Dedifferentiated amniotic fluid mesenchymal stem cell (primary cell): ENCODE measurements around the gene CARS1.
A peak's percentile ranks its signal among the peaks of the same experiment; 100 is the strongest.

Experiments used
- DNase-seq: peaks from one replicate; pipeline ENCODE4 v3.0.0-alpha.2; 2016; ENCODE audit errors: extremely low spot score

Gene CARS1

DNA sequence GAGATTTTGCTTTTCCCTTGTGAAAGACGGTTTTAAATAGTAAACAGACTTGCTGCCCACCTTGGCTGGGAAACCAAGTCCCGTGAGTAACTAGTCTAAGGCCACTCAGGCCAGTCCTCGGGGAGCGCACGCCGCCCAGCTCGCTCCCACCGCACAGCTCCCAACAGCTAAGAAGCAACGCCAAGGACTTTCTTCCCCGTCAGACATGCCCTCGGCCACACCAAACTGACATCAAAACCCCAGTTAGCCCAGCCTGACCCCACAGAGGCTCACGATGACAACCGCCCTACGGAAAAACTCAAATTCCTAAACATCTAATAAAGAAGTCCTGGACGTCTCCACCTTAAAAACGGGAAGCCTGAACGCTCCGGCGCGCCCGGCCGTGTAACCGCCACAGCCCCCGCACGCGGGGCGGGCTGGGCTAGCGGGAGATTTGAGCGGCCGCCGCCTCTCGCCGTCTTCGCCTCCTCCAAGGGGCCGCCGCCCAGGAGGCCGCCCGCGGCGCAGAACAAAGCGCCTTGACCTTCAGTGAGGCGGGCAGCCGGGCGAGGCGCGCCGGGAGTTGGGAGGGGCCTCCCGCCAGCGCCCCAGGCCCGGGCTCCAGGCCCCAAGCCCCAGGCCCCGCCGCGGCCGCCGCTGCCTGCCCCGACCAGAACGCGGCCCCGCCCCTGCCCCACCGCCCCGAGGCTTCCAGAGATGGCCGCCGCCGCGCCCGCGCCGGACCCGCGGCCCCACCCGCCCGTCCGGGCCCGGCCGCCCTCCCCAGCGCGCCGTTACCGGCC lies 65.6 kb downstream of the CARS1 start:
- DNase-seq: peak; percentile 21

DNA sequence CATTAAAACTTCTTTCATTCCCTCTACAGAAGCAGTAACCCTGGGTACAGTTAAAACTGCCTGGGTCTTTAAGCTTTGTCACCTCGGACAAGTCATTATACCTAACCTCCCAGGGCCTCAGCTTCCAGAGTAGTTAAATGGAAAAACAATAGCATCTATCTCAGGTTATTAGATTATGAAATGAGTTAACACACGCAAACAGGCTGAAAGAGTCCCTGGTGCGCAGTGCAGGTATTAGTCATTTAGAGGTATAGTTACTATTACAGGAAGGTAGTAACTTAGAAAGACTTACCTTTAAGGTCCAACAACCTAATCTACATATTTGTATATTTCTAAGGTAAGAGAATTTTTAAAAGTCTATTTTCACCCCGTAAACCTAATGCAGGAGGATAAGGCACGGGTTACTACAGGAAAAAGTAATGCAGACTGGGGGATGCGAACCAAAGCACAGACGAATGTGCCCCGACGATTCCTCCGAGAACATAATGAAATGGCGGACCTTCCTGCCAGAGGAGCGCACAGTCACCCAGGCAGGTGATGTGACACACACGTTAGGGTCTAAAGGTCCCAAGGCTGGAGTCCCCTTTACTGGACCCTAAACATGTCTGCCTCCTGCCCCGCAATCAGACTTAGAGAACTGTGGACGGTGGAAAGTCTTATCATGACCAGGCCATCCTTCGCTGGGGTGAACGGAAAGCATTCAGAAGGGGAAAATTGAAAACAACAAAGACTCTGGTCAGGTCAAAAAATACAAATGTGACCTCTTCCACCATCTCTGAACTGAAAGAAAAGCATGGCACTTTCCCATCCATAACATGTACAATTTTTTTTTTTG lies 66.4 kb downstream of the CARS1 start:
- DNase-seq: no peak

DNA sequence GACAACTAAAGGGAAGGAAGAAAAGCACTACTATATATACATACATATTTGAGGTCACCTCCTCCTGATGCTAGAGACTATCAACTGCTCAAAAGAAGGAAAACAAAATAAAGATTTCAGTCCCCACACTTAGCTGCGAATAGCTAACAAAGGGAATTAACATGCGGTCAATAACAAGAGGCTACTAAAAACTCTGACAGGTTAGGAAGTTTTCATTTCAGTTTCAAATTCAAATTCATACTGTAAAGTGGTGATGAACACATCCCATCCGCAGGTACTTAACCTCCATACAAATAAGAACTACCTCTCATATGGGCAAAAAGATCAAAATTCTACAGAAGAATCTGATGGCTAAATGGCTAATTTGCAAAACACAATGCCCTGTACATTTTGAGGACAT lies 67.7 kb downstream of the CARS1 start:
- no peak for DNase-seq

DNA sequence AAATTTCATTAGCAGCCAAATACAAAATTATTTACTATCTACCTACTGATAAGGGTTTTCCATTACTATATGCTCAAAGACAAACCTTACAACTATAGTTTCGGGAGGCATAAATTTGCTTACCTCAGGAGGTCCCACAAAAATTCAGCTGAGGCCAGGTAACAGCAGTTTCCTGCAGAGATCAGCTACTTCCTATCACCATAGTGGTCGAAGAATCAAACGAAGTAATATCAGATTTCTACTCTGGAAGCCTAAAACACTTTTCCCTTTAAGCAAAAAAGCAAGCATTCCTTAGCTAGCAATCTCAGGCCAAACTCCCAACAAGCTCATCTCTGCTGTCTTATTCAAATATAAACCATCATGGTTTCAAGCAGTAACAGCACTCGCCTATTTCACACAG lies 68.2 kb downstream of the CARS1 start:
- peak; percentile 22 for DNase-seq

DNA sequence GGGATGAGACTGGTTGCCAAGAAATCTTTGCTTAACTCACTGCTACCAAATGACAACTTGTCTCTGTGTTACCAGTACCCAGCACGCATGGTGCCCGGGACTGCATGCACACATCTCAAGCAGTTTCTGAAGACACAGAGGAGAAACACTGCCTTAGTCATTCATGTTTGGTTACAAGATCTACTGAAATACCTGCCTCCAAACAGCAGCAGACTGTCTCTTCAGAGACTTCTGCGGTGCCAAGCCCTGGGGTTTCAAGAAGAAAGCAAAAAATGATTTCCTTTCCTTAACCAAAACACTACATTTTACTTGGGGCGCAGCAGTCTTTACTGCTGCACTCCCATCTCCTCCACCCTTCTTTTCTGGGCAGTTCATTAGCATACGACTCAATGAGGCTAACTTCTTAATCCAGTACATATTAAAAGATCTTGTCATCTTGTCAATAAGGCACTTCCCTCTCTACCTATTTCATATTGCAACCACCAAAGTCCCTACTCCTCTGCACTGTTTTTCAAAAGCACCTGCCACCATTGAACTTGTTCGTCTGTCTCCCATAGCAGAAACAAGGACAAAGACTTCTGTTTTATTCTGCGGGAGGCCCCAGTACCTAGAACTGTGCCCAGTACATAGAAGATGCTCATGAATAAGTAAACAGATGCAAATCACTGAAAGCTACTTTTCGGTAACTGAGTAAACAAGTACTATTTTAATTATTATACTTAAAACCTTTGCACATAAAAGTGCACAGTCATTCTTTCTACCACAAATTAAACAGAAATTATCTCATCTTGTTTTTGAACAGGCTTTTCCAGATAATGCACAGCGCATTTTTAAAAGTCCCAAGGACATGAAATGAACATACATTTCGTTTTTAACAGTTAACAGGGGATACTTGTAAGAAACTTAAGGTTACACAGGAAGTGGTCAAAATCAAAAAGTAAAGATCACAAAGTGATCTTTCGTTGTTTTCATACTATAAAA lies 69.1 kb downstream of the CARS1 start:
- DNase-seq: no peak

DNA sequence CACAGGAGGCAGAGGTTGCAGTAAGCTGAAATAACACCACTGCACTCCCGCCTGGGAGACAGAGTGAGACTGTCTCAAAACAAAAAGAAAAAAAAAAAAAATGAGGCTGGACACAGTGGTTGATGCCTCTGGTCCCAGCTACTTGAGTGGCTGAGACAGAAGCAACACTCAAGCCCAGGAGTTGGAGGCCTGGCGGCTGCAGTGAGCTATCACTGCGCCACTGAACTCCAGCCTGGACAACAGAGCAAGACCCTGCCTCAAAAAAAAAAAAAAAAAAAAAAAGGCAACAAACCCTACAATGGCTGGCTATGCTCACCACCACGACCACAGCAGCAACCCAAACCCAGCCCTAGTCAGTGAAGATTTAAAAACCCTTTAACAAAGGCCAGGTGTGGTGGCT lies 73.3 kb downstream of the CARS1 start:
- DNase-seq: no peak

DNA sequence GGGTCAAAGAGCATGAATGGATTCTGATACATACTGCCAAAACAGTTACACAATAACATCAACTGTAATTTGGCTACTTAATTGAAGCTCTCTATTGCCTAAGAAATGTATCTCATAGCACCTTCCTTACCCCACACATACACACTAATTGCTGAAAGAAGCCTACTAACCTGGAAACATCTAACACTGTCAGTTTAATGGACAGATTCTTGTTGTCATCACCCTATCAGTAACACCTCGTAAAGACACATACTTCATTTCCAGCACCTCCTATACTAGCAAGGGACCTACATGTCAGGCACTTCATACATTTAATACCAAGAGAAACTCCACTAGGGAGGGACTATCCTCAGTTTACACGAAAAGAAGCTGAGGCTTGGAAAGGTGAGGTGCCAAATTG lies 75.0 kb downstream of the CARS1 start:
- no peak for DNase-seq

DNA sequence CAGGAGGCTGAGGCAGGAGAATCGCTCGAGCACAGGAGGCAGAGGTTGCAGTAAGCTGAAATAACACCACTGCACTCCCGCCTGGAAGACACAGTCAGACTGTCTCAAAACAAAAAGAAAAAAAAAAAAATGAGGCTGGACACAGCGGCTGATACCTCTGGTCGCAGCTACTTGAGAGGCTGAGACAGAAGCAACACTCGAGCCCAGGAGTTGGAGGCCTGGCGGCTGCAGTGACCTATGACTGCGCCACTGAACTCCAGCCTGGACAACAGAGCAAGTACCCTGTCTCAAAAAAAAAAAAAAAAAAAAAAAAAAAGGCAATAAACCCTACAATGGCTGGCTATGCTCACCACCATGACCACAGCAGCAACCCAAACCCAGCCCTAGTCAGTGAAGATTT lies 76.1 kb downstream of the CARS1 start:
- no peak for DNase-seq

DNA sequence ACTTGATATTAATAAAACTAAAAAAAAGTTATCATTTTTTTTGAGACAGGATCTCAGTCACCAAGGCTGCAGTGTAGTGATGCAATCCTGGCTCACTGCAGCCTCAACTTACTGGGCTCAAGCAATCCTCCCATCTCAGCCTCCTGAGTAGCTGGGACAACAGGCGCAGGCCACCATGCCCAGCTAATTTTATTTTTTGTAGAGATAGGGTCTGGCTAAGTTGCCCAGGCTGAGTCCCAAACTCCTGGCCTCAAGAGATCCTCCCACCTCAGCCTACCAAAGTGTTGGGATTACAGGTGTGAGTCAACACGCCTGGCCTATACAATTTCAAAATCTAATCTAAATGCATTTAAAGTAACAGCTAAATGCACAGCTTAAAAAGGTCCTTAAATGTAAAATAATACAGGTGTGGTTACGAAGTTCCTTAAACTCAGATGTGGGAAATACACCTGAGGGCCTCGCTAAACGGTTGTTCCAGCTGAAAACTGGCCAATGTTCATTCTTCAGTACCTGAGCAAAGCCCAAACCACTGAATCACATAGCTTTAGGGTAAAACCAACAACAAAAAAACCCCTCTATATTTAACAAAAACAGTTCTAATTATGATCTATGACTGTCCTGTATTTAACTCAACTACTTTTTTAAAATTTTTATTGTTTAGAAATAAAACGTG lies 76.9 kb downstream of the CARS1 start:
- no peak for DNase-seq

DNA sequence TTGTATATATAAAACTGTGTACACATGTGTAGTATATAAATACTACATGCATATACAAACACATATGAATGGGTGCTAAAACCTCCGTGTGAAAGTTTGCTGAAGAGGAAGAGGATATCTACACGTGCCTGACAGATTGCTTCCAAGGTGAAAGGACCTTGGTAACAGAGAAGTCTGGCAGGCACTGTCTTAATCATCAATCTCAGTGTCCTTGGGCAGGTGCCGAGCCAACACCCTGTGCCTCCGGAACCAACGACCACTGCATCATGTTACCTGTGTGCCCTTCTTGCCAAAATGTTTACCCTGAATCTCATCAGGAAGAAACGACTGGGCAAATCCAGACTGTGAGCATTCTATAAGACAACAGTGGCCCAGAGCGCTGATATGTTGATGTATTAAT lies 80.1 kb downstream of the CARS1 start:
- DNase-seq: no peak

DNA sequence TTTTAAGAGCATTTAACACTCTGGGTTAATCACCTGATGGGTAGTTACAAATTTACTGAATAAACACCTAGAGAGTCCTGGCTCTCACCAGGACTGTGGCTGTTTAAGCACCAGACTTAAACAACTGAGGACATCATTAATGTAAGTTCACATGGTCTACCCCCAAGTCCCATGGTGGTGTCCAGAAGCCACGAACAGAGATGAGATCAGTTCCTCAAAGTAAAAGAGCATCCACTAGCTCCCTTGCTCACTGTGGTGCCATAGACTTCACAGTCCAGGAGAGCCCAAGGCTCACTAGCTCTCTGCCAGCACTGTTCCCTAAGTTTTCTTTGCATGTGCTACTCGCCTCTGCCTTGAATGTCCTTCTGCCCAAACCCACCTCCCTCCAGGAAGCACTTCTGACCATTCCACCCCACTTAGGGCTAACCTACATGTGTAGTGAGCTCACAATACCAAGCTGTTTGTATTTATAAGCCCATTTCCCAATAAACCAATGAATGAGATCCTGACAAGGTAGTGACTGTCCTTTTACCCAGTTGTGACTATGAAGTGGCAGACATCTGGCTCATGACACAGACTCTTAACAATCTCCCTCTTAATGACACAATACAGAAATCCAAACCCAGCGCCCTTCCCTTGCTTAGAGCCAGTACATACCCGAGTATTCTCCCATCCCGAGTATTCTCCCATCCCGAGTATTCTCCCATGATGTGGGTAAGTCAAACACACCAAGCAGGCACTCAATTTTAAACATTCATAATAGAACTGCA lies 80.7 kb downstream of the CARS1 start:
- DNase-seq: no peak

DNA sequence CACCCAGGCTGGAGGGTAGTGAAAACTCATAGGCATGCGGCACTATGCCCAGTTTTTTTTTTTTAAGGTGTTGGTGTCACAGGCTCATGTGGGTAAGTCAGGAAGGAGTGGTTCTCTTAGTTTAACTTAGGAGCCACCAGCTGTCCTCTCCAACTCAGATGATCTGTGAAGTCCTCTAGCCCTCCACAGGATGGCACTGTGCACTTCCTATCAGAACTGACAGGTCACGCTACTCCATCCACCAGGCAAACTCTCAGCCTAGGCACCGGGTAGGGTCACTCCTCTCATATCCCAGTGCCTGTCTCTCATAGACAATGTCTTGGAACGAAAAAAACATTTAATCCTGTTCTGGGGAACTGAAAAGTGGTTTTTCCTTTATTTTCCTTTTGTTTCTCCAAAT lies 81.6 kb downstream of the CARS1 start:
- no peak for DNase-seq

DNA sequence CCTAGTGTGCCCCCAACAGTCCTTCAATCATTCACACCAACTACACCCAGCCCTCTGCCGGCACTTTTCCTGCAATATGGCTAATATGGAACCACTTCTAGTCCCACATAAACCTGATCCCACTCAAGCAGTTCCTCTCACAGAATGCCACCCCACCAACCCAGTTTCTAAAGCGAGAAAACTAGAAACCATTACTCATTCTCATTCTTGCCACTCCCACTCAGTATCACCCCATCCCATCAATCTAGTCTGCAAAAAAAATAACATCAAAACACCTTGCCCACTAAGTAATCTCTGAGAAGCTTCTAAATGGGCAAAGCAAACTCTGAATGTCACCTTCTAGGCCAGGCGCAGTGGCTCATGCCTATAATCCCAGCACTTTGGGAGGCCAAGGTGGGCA lies 83.0 kb downstream of the CARS1 start:
- no peak for DNase-seq

DNA sequence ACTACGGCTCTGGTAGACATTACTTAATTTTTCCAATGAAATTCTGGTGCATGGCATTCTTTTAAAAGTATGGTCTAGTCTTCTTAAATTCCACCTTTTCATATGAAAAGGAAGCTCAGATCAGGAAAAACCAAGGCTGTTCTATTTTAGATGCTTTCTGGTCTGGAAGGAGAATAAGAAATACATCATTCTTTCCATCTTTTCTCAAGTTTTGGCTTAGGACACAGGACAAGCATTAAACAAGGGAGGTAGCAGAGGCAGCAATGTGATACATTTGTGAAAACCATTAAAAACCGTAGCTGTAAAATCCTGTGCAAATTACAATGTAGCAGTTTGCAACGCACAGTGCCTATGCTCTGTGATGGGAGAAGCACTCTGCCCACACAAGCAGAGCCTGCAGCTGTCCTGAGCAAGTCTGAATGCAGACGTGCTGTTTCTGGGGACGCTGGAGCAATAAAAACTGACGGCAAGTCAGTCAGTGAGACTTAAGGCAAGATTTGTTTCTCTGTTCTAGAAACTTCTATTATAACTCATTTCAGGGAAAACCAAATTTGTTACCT lies 88.8 kb downstream of the CARS1 start:
- DNase-seq: no peak

DNA sequence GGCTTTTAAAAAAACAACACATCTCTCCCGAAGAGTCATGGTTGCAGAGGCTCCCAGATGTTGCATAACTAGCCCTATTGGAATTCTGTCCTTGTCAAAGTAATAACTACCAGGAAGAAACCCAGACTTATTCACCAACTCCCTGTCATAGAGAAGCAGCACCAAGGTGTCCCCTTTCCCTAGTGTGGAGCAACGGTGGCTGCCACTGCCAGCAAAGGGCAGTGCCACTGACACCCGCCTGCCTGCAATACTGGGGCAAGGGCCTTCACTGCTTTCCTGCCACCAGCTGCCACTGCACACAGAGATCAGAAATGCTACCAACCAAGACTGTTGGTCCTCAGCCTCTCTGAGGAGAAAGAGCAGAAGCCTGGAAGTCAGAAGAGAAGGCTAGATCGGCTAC lies 92.4 kb downstream of the CARS1 start:
- DNase-seq: no peak

DNA sequence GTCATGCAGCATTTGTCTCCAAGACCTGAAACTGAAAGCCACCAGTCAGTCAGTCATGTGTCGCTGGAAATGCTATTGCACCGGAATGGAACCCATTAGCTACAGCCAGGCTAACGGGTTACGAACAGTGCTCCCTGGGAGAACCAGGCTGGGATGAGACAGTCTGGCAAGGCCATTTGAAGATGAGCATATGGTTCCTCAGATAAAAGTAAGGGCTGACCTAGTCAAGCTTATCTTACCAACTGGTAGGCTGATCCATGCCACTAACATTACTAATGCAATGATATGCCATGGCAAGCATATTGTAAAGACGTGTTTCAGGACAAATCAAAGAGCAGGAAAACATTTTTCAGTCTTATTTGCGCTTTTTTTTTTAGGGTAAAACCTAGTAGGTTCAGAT lies 93.5 kb downstream of the CARS1 start:
- DNase-seq: no peak

DNA sequence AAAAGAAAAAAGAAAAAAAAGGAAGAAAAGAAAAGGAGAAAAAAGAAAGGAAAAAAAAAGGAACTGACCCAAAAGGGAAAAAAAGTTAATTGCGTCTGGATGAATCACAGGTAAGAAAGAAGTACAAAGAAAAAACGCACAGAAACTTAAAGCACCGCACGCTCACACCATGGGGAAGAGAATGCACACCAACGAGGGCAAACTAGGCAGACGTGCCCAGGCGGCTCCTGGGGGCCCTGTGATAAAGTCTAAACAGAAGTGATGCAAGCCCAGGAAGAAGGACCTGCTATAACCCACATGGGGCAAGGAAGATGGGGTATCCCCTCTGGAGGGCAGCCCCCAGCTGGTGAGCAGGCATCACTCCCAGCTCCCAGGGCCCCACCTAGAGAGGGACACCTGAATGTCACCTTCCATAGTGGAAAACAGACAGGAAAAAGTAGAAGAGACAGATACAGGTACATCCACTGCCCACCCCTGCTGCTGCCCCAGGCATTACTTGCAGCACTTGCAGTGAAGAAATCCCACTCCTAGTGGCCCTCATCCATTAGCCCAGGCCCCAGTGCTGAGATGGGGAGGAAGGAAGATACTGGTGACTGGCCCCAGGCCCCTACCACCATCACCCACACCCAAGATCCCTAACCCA lies 94.0 kb downstream of the CARS1 start:
- no peak for DNase-seq

DNA sequence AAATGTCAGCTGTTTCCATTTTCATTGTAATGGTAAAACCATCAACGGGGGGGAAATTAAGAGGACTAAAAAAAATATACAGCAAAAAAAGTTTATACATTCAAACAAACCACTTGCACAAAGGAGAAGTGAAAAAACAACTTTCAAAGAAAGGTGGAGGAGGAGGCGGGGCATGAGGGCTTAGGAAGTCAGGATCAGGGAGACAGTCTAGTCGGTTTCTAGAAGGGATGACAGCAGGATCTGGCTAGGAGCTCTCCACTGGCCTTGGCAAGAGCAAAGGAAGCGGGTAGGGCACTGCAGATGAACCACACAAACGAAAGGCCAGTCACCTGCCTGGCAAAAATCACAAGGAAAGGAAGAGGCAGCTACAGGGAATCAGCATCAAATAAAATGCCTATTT lies 96.1 kb downstream of the CARS1 start:
- no peak for DNase-seq

DNA sequence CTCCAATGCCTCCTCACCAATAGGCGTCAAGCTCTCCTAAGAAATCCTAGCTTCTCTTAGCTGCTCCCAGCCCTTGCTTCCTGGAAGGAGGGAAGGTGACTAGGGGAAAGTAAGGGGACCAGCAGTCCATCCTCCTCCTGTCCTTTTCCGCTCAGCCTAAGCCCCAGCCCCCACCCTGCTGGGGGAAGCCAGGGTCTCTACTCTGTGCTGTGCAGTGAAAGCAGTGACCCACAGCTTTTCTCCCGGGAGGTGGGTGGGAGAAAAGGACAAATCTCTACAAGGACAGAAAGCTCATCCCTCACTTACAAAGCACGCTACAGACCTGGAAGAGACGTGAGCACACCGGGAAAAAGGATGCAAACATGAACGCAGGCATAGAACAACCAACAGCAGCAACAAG lies 97.1 kb downstream of the CARS1 start:
- no peak for DNase-seq

DNA sequence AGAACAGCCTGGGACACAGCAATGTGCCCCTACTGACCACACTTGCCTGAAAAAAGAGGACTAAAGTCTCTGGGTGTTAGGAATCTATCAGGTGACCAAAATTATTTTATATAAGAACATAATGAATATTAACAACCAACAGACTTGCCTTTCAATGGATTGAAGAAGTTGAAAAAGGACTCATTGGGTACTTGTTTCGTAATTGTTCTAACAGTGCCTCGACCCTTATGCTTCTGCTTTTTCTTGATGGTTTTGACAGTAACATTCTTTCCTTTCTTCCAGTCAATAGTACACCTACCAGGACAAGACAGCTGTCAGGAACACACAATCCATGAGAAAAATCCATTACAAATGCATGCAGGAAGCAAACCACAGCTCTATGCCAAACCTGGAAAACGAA lies 99.0 kb downstream of the CARS1 start:
- no peak for DNase-seq
